GM21723 (cell line): ENCODE data around the gene TMEM121B.
A peak's percentile ranks its signal among the peaks of the same experiment; 100 is the strongest.

Experiments
- ATAC-seq: cut with Tn5 transposase; IDR thresholded peaks from one replicate; pipeline ENCODE4 v1.9.1; 2021; ENCODE audit warnings: mild to moderate bottlenecking, moderate library complexity; ENCODE audit not compliant: unreplicated experiment

The TMEM121B gene

GRCh38 chr22:17095538-17095937 lies 25.6 kb downstream of the TMEM121B start:
- no peak for ATAC-seq

GRCh38 chr22:17093081-17093480 lies 28.1 kb downstream of the TMEM121B start:
- ATAC-seq: no peak

GRCh38 chr22:17091851-17092250 lies 29.3 kb downstream of the TMEM121B start:
- no peak for ATAC-seq

- ATAC-seq: no peak
Measured at GRCh38 chr22:17090550-17090949, 30.6 kb downstream of the TMEM121B start.

GRCh38 chr22:17087498-17088131 lies 33.5 kb downstream of the TMEM121B start:
- ATAC-seq: peak; percentile 38

- ATAC-seq: no peak
Measured at GRCh38 chr22:17086788-17087497, 34.2 kb downstream of the TMEM121B start.

- no peak for ATAC-seq
Measured at GRCh38 chr22:17086296-17086695, 34.9 kb downstream of the TMEM121B start.

- peak; percentile 22 for ATAC-seq
Measured at GRCh38 chr22:17085277-17086181, 35.6 kb downstream of the TMEM121B start.

GRCh38 chr22:17084554-17085276 lies 36.4 kb downstream of the TMEM121B start, which contains the start of gene IL17RA:
Gene IL17RA, plus strand, starts transcription at chr22:17085000. Its CDS starts 92 bp downstream, at chr22:17085092.
- ATAC-seq: peak; percentile 90

- ATAC-seq: no peak
Measured at GRCh38 chr22:17083811-17084441, 37.2 kb downstream of the TMEM121B start.

GRCh38 chr22:17083255-17083654 lies 37.9 kb downstream of the TMEM121B start:
- no peak for ATAC-seq

GRCh38 chr22:17079572-17079971 lies 41.6 kb downstream of the TMEM121B start:
- ATAC-seq: no peak

- ATAC-seq: no peak
Measured at GRCh38 chr22:17077255-17077654, 43.9 kb downstream of the TMEM121B start.

- ATAC-seq: no peak
Measured at GRCh38 chr22:17074648-17075002, 46.5 kb downstream of the TMEM121B start.

GRCh38 chr22:17072877-17073276 lies 48.3 kb downstream of the TMEM121B start:
- no peak for ATAC-seq
